HepG2 (cell line): ENCODE measurements around the gene CCDC7. TPM values are rescaled to one million over a fixed set of nuclear protein-coding genes. Genes with fewer than 3 reads are reported as not detected.

Experiments
- ATAC-seq: fragments of 200-7000 bp; cut with Tn5 transposase; 3 replicates; pipeline ENCODE4 v1.9.1; 2020; ENCODE audit warnings: mild to moderate bottlenecking, moderate library complexity
- BruUV-seq: library from RNA; stranded (reverse); fragments of 400-500 nt; replicated peaks from 2 replicates; lab custom pipeline; 2021; lab: Mats Ljungman, UMichigan
- CTCF ChIA-PET: fragments of 300-600 bp; formaldehyde crosslinking; extraction: SDS; loops from one replicate; lab custom pipeline; 2021; ENCODE audit warnings: low total read pairs, inconsistent platforms, low intra/inter-chr PET ratio; lab: Yijun Ruan, JAX
- POLR2A ChIA-PET: fragments of 350-600 bp; sonication (Branson Sonifier 250); formaldehyde crosslinking; loops from one replicate; lab custom pipeline; 2020; ENCODE audit warnings: antibody characterized with exemption, inconsistent platforms; lab: Yijun Ruan, JAX
- DNase-seq: peaks from one replicate; pipeline ENCODE4 v3.0.0-alpha.2; 2015; ENCODE audit warnings: low spot score
- FAIRE-seq: peaks from 3 replicates; lab custom pipeline; 2011; peaks lifted over from hg19 to GRCh38; lab: Jason Lieb, UNC
- H2AFZ ChIP-seq: one replicate; pipeline ENCODE4 v1.6.1; 2011; ENCODE audit warnings: low read length, inconsistent platforms
- H3K27ac ChIP-seq: fragments of 300-600 bp; 3 replicates; pipeline ENCODE4 v1.8.0; 2011; ENCODE audit warnings: mixed run types, mild to moderate bottlenecking, mixed read lengths, low read length, inconsistent platforms; ENCODE audit not compliant: insufficient read depth; ENCODE audit errors: extremely low read length
- H3K27me3 ChIP-seq, 2 experiments: fragments of 200-600 bp in 1 of 2; 2 replicates in 1 of 2; 3 replicates in 1 of 2; pipeline versions ENCODE4 v1.6.0 to v1.8.0; 2011; ENCODE audit warnings: low read length in 2 of 2, mild to moderate bottlenecking in 2 of 2, moderate library complexity in 2 of 2, inconsistent platforms in 1 of 2; ENCODE audit not compliant: insufficient read depth in 2 of 2, control insufficient read depth in 1 of 2
- H3K36me3 ChIP-seq, 2 experiments: fragments of 200-600 bp in 1 of 2; replicated peaks in 1 of 2; 2 replicates in 1 of 2; 3 replicates in 1 of 2; pipeline versions ENCODE4 v1.5.1 to v1.8.0; 2011; ENCODE audit warnings: low read length in 2 of 2, inconsistent platforms in 1 of 2; ENCODE audit not compliant: insufficient read depth in 2 of 2, control insufficient read depth in 1 of 2
- H3K4me1 ChIP-seq: 2 replicates; pipeline ENCODE4 v1.5.1; 2012; ENCODE audit warnings: low read length, inconsistent platforms; ENCODE audit not compliant: insufficient read depth
- H3K4me2 ChIP-seq: 2 replicates; pipeline ENCODE4 v1.6.0; 2011; ENCODE audit warnings: low read depth, low read length, inconsistent platforms
- H3K4me3 ChIP-seq, 3 experiments: fragments of 200-600 bp in 1 of 3; sonication (generic), shearing (Covaris generic) in 1 of 3; replicated peaks in 1 of 3; 2 replicates each; pipeline ENCODE4 v1.5.1; 2011 to 2016; ENCODE audit warnings: low read length in 3 of 3, inconsistent platforms in 2 of 3, low read depth in 2 of 3, mild to moderate bottlenecking in 2 of 3, control low read depth in 1 of 3, mixed read lengths in 1 of 3; ENCODE audit not compliant: insufficient read depth in 1 of 3
- H3K79me2 ChIP-seq: one replicate; pipeline ENCODE4 v1.6.1; 2011; ENCODE audit warnings: low read length, inconsistent platforms; ENCODE audit not compliant: insufficient read depth
- H3K9ac ChIP-seq: 2 replicates; pipeline ENCODE4 v1.6.0; 2011; ENCODE audit warnings: mild to moderate bottlenecking, low read depth, low read length, inconsistent platforms; ENCODE audit not compliant: insufficient read depth
- H3K9me3 ChIP-seq: 2 replicates; pipeline ENCODE4 v1.5.1; 2012; ENCODE audit warnings: mild to moderate bottlenecking, low read length
- H4K20me1 ChIP-seq: 2 replicates; pipeline ENCODE4 v1.6.0; 2011; ENCODE audit warnings: inconsistent platforms, mild to moderate bottlenecking, low read length, moderate library complexity; ENCODE audit not compliant: insufficient read depth
- ATF1 ChIP-seq: IDR thresholded peaks from 2 replicates; pipeline ENCODE4 v1.6.1; 2016; ENCODE audit warnings: mild to moderate bottlenecking, control low read depth
- ELF1 ChIP-seq: sonication (generic); formaldehyde crosslinking; IDR thresholded peaks from 2 replicates; pipeline ENCODE4 v1.4.0; 2020; ENCODE audit warnings: missing genetic modification reagents
- ELF3 ChIP-seq: IDR thresholded peaks from 2 replicates; pipeline ENCODE4 v1.6.1; 2016; ENCODE audit warnings: missing genetic modification reagents, missing compliant biosample characterization
- FOXK2 ChIP-seq: fragments of 450-650 bp; IDR thresholded peaks from 2 replicates; pipeline ENCODE4 v1.6.1; 2016
- GATA4 ChIP-seq: sonication (generic); IDR thresholded peaks from 2 replicates; pipeline ENCODE4 v1.6.1; 2016; ENCODE audit warnings: antibody characterized with exemption, low read depth, borderline replicate concordance
- ONECUT2 ChIP-seq: sonication (generic); formaldehyde crosslinking; IDR thresholded peaks from 2 replicates; pipeline ENCODE4 v1.4.0; 2020; ENCODE audit warnings: missing genetic modification reagents
- PTBP1 ChIP-seq: fragments of 200-400 bp; formaldehyde crosslinking; IDR thresholded peaks from 2 replicates; pipeline ENCODE4 v1.6.1; 2018; ENCODE audit warnings: low read length, low read depth; ENCODE audit not compliant: poor library complexity, severe bottlenecking
- SIN3B ChIP-seq: fragments of 150-350 bp; IDR thresholded peaks from 2 replicates; pipeline ENCODE4 v1.6.1; 2014; ENCODE audit warnings: low read length
- TSC22D2 ChIP-seq: sonication (generic); formaldehyde crosslinking; IDR thresholded peaks from 2 replicates; pipeline ENCODE4 v1.5.1; 2020; ENCODE audit warnings: missing genetic modification reagents, mild to moderate bottlenecking, borderline replicate concordance
- WGBS: methylation state at CpG from one replicate; pipeline ENCODE4 v1.1.6; 2017; ENCODE audit warnings: low lambda C conversion rate; 5-methylcytosine and 5-hydroxymethylcytosine counted together
- in situ Hi-C: cut with HindIII; loops from 2 replicates; pipeline ENCODE4 v1.10.0; 2017; ENCODE audit warnings: low pct_unique_long_range_greater_than_20kb; ENCODE audit not compliant: extremely low pct_ligation_motif_present
- intact Hi-C: fragments of 100-400 bp; cut with micrococcal nuclease; formaldehyde crosslinking; loops from one replicate; pipeline ENCODE4 v1.10.0; 2022; ENCODE audit not compliant: unreplicated experiment
- polyA plus RNA-seq, 8 experiments: library from polyadenylated mRNA; depleted of rRNA in 3 of 8; stranded (reverse) in 7 of 8; unstranded in 1 of 8; fragments of >200 nt; fragmentation: Illumina TruSeq in 4 of 8; extraction: Trizol in 4 of 8; gene quantifications; 2 replicates each; pipeline versions ENCODE4 v1.2.1 to v1.2.3, GENCODE V29; 2011 to 2016; ENCODE audit warnings: low read depth in 4 of 8, missing spikeins in 1 of 8, mixed read lengths in 1 of 8; ENCODE audit not compliant: insufficient read depth in 1 of 8
- total RNA-seq, 5 experiments: library from RNA; depleted of rRNA; stranded (reverse); fragments of >200 nt; fragmentation: Illumina TruSeq; extraction: Trizol; gene quantifications; 2 replicates each; pipeline ENCODE4 v1.2.3, GENCODE V29; 2016; ENCODE audit warnings: low read depth in 1 of 5
- TF ChIP-seq, protein P1 (sequence below): sonication (generic); formaldehyde crosslinking; IDR thresholded peaks from 2 replicates; pipeline ENCODE4 v1.4.0; 2020; ENCODE audit warnings: mild to moderate bottlenecking, missing genetic modification reagents
- TF ChIP-seq, protein P2 (sequence below): sonication (generic); formaldehyde crosslinking; IDR thresholded peaks from 2 replicates; pipeline ENCODE4 v1.5.1; 2020; ENCODE audit warnings: mild to moderate bottlenecking, missing genetic modification reagents, borderline replicate concordance

CCDC7 gene
- total and polyA plus RNA-seq, 2 of the 13 experiments (the other 11 are each of a cell fraction or from before 2014, with no cell fraction given) = 0.40 to 1.8 TPM

DNA sequence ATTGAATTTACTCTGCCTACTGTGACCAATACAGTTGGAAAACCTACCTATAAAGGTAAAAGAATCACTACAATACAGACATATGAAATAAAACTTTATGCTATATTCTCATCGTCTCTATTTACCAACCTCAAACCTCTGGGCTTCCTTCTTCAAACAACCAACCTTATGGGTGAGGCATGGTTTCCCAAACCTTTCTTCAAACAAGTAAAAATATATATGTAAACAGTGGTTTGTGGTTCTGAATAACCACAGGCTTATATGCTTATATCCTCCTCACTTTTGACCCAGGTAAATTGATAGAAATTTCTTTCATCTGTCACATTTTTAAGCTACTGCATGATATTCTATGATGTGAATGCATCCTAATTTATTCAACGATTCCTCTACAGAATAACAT lies 408.5 kb downstream of the CCDC7 start (continued):
- TF ChIP-seq, protein P1, sequence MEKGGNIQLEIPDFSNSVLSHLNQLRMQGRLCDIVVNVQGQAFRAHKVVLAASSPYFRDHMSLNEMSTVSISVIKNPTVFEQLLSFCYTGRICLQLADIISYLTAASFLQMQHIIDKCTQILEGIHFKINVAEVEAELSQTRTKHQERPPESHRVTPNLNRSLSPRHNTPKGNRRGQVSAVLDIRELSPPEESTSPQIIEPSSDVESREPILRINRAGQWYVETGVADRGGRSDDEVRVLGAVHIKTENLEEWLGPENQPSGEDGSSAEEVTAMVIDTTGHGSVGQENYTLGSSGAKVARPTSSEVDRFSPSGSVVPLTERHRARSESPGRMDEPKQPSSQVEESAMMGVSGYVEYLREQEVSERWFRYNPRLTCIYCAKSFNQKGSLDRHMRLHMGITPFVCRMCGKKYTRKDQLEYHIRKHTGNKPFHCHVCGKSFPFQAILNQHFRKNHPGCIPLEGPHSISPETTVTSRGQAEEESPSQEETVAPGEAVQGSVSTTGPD = no peak
- TF ChIP-seq TSC22D2 (CRISPR knock-in tag) = no peak
- no peak for TF ChIP-seq ELF3
- TF ChIP-seq, protein P2, sequence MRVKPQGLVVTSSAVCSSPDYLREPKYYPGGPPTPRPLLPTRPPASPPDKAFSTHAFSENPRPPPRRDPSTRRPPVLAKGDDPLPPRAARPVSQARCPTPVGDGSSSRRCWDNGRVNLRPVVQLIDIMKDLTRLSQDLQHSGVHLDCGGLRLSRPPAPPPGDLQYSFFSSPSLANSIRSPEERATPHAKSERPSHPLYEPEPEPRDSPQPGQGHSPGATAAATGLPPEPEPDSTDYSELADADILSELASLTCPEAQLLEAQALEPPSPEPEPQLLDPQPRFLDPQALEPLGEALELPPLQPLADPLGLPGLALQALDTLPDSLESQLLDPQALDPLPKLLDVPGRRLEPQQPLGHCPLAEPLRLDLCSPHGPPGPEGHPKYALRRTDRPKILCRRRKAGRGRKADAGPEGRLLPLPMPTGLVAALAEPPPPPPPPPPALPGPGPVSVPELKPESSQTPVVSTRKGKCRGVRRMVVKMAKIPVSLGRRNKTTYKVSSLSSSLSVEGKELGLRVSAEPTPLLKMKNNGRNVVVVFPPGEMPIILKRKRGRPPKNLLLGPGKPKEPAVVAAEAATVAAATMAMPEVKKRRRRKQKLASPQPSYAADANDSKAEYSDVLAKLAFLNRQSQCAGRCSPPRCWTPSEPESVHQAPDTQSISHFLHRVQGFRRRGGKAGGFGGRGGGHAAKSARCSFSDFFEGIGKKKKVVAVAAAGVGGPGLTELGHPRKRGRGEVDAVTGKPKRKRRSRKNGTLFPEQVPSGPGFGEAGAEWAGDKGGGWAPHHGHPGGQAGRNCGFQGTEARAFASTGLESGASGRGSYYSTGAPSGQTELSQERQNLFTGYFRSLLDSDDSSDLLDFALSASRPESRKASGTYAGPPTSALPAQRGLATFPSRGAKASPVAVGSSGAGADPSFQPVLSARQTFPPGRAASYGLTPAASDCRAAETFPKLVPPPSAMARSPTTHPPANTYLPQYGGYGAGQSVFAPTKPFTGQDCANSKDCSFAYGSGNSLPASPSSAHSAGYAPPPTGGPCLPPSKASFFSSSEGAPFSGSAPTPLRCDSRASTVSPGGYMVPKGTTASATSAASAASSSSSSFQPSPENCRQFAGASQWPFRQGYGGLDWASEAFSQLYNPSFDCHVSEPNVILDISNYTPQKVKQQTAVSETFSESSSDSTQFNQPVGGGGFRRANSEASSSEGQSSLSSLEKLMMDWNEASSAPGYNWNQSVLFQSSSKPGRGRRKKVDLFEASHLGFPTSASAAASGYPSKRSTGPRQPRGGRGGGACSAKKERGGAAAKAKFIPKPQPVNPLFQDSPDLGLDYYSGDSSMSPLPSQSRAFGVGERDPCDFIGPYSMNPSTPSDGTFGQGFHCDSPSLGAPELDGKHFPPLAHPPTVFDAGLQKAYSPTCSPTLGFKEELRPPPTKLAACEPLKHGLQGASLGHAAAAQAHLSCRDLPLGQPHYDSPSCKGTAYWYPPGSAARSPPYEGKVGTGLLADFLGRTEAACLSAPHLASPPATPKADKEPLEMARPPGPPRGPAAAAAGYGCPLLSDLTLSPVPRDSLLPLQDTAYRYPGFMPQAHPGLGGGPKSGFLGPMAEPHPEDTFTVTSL (CRISPR knock-in tag) = no peak

DNA sequence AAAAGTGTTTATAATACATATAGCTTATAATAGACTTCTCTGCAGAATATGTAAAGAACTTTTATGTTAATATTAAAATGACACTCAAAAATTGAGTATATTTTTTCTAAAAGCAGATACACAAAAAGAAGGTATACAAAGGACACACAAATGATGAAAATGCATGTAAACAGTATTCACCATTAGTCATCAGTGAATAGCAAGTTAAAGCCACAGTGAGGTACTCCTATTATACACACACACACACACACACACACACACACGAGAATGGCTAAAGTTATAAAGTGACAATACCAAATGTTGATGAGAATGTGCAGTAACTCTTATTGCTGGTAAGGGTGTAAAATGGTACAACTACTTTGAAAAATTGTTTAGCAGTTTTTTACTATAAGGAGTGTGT lies 419.2 kb downstream of the CCDC7 start:
- H3K4me2 ChIP-seq = no peak overlapping the region
- H3K27ac ChIP-seq = no peak overlapping the region
- intact Hi-C loops = no loop called here
- H3K9me3 ChIP-seq = no peaks in the 10 kb centered on the region
- 0% methylated on average over 1 of the region's 1 CpG for WGBS
- no peaks in the 10 kb centered on the region for H3K36me3 ChIP-seq
- in situ Hi-C loops = no loop called here
- no peak overlapping the region for H2AFZ ChIP-seq
- ChIA-PET POLR2A (no interaction called here), CTCF (no interaction called here)
- no TSS peak for BruUV-seq
- no peaks in the 10 kb centered on the region for H3K79me2 ChIP-seq
- no peaks in the 10 kb centered on the region for H4K20me1 ChIP-seq
- no peak for ATAC-seq
- FAIRE-seq = no peak
- no peak overlapping the region for H3K4me3 ChIP-seq
- no peak for DNase-seq
- H3K4me1 ChIP-seq = no peaks in the 10 kb centered on the region
- H3K27me3 ChIP-seq = no peaks in the 10 kb centered on the region
- no peak overlapping the region for H3K9ac ChIP-seq
- TF ChIP-seq PTBP1 = no peak
- no peak for TF ChIP-seq ELF1 (CRISPR knock-in tag)
- no peak for TF ChIP-seq GATA4
- TF ChIP-seq ONECUT2 (CRISPR knock-in tag) = no peak
- no peak for TF ChIP-seq FOXK2
- no peak for TF ChIP-seq ATF1 (CRISPR knock-in tag)
- TF ChIP-seq SIN3B = no peak
